Measurements from ENCODE around the gene VKORC1.

GRCh38 chr16:31131416-31131815 lies 36.8 kb upstream of the VKORC1 start:
- no peak for TF ChIP-seq ELF4 (IDR thresholded peaks at IDR 0.05)
- TF ChIP-seq FOXM1 (IDR thresholded peaks at IDR 0.05; ENCODE audit: borderline replicate concordance): no peak
- TF ChIP-seq SP1 (IDR thresholded peaks at IDR 0.05): no peak
